HK-2 (cell line): ENCODE measurements around the gene SERPINE2.

Experiments used
- DNase-seq: peaks from one replicate; pipeline ENCODE4 v3.0.0-alpha.2; 2018; ENCODE audit not compliant: unreplicated experiment

Gene SERPINE2, protein sequence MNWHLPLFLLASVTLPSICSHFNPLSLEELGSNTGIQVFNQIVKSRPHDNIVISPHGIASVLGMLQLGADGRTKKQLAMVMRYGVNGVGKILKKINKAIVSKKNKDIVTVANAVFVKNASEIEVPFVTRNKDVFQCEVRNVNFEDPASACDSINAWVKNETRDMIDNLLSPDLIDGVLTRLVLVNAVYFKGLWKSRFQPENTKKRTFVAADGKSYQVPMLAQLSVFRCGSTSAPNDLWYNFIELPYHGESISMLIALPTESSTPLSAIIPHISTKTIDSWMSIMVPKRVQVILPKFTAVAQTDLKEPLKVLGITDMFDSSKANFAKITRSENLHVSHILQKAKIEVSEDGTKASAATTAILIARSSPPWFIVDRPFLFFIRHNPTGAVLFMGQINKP

DNA sequence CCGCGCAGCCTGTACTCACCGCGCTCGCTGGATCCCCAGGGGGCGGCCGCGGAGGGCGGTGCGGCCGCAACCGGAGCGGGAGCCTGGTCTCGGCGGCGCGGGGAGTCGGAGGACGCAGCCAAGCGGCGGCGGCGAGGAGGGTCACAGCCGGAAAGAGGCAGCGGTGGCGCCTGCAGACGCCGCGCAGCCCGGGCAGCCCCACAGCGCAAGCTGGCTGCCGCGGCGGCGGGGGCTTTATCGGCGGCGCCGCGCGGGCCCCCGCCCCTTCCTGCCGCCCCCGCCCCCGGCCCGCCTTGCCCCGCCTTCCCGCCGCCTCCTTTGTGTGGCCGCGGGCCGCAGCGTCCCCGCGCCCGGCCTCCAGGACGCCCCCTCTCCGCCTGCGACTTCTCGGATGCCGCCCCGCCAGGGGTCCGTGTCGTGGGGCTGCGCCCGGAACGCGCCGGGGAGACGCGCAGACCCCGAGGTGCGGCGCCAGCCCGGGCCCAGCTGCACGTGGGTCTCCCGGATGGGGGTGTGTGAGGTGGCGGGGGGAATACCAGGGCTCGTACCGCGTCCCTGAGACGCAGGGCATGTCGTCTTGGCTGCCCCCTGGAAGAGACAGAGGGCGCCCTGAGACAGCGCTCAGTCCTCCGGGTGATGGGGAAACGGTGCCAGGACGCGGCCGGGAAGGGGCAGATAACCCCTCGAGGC, at the start of gene SERPINE2:
Gene SERPINE2 (minus strand): TSS at position 207 of the 690 bp plus-strand sequence. CDS start 37,386 bp downstream, outside the sequence.
- peak; percentile 68 for DNase-seq

DNA sequence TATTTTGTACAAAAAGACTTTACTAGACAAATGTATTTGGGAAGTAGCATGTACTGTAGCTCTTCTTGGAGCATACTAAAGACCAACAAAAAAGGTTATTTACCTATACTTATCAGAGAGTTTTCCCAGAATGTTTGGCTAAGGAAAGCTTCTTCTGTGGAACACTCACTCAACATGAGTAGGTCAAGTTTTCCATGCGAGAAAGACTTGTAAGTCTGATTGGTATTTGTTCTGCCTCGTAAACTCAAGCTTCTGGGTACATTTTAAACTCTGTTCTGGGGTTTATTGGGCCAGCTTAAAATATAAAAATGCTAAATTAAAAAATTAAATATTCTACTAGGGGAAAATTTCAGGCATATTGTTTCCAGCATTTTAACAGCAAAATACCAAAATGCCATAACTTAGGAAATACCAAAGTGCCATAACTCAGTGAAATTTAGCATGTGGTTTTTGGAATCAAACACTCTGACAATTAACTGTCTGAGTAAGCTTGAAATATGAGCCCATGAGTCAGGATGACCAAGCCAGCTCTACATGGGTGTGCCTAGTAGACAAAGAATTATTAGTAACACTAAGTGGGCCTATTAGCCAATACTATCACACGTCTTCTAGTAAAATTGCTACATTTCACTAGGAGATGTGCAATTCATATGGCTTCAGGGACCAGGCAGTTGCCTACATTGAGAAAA, 47.3 kb upstream of the SERPINE2 start:
- no peak for DNase-seq

DNA sequence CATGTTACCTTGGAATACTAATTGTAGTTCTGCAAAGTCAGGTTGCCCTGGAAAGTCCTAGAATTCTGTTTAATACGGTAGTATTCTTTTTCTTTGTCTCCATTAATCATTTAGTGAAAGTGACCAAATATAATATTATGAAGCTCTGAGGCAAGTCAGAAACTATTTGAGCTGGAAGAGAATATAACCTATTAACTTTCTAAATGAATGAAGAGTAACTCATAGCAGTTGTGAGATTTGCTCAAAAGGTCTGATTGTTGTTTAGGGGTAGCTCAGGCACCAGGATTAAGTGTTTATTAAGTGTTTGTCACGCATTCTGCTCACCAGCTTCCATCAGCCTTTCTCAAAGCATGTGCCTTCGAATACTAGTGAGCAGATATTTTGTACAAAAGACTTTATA, 46.7 kb upstream of the SERPINE2 start:
- no peak for DNase-seq

DNA sequence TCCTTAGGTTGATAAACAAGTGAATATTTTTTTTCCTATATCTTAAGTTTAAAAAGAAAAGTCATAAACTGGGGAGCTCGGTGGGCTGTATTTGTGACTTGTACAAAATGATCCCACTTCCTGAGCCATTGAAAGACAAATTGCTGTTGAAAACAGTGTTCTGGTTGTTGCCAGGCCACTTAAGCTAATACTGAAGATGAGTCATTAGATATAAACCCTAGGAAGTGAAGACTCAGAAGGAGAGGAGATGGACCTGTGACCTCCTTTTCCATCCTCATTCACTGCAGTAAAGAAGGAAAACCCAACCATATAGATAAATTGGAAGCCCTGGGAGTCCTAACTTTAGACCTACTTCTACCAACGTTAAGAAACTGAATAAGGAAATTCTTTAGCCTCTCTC, 46.2 kb upstream of the SERPINE2 start:
- no peak for DNase-seq

DNA sequence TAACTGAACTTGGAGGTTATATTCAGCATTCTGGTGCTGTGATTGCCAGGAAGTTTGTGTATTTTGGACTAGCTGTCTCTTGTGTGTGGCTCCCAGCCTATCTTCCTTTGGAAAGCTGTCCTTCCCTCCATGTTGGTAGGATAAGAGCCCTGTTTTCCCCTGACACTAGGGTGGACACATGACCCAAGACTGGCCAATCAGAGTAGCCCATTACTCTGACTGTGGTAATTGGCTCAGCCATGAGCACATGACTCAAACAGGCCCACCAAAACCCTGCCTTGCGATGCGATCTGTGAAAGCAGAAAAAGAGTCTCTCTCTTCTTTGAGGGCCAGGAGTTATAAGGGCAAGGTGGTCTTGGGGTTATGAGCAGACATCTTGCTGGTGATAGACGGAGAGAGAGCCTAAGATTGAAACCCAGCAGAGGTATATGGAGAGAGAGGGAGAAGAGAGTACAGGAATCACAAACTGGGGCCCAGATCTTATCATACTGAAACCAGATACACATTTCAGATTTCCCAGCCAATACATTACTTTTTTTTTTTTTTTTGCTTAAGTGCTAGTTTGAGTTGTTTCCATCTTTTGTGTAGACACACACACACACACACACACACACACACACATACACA, 45.3 kb upstream of the SERPINE2 start:
- DNase-seq: no peak

DNA sequence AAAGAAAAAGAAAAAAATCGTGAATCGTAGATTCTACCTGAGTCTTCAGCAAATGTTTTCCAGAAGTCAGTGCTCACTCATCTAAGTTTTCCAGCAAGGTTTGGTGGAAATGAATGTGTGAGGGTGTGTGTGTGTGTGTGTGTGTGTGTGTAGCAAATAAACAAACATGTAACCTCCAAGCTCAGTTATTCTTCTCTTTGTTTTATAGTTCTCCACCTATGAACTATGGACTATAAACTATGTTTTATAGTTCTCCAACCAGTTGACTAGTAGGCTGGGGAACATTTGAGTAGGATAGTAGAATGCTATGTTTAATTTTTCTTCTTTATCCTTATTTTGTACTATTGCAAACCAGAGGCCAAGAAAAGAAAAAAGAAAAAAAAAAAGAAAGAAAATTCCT, 44.6 kb upstream of the SERPINE2 start:
- no peak for DNase-seq

DNA sequence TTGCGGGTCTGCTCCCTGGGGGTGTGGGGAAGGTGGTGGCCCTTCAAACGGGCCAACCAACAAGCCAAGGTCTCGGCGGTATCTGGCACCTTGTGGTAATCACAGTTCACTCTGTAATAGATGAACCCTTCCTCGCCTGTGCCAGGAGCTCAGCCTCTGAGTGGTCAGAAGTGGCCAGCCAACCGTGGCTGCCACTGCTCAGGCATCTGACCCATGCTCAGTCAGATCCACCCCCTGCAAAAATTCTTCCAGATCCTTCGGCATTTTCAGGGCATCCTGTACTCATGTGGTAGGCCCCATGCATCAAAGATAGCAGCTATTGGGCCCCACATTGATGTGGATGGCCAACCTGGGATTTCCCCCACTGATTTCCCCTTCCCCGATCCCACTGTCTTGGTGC, 39.6 kb upstream of the SERPINE2 start:
- no peak for DNase-seq

DNA sequence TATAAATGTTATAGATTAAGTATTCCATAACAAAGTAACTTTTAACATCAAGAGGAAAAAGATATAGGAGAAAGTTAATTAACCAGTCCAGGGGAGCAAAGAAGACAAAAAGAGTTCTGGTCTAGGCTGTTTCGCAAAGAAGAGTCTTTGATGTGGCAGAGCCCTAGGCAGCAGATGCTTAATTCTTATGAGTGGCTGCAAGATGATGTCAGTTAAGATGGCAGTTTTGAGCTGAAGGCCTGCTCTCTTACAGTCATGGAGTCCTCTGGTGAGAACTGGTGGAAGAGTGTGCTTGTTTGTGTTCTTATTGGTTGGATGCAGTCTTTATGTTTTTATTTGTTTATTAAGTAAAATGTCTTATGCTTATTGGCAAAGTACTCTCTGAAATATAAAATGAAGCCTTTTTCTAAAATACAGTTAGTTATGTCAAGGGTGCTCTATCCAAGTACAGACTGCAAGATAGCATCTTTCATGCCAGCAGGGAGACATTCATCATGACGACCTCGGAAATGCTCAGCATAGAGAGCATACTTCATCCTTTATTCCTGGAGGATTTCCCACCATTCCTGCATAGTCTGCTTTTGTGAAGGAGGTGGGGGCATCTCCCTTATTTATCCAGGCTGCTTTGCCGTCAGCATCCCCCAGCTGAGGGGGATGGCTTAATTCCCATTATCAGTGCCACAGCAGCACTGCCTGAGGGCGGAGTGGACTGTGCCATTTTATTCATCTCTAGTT, 38.9 kb upstream of the SERPINE2 start:
- no peak for DNase-seq

DNA sequence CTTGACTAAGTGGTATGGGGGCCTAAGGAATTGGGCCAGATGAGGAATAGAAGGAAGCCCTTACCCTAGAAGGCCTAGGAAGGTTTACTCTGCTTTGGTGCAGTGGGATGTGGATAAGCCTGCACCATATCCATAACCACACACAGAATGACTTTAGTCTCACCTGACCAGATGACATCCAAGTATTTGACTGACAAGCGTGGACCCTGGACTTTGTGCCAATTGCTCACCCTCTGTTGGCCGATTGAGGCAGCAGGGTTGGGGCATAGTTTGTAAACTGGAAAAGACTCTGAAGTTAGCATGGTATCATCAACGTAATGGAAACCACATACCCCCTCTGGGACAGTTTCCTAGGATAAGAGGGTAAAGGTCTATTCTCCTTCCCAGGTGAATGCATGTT, 36.5 kb upstream of the SERPINE2 start:
- DNase-seq: no peak

DNA sequence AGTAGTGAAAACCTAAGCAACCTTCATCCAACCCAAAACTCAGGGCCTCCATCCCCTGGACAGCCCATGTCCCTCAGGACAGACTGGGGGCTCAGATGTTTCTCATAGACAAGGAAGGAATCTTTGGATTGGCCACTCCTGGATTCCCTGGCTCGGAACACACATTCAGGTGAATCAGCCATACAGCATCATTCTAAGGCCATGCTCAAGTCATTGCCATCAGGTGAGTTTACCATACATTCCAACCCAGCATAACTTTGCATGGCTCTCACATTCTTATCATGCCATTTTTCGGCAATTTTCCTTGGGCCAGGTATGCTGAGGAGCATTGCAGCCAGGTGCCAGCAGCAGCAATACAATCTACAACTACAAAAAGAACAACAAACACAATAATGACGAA, 34.6 kb upstream of the SERPINE2 start:
- no peak for DNase-seq

DNA sequence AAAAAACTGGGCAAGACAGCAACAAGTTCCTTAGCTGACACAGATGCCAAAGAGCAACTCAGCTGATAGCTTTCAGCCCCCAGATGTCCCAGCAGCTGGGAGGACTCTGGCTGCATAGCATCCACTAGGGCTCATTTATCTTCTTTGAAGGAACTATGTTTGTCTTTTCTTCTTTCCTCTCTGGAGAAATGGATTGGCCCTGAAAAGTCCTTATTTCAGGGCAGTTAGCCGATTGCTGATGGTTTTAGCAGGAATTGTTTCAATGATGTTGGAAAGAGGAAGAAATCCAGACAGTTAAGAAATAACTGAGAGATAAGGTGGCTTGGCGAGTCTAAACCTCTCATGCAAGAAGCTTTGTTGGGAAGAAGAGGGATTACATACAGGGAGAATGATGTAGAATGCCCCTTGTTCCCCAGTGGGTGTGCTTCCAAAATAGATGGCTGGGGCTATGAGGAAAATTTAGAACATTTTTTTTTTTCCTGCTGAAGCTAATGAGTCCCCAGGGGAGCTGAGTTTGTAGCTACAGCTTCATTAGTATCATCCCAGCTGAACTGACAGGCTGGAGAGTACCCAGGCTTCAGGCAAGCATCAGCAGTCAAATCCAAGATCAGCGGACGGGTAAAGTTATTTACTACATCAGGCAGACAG, 33.6 kb upstream of the SERPINE2 start:
- DNase-seq: no peak

DNA sequence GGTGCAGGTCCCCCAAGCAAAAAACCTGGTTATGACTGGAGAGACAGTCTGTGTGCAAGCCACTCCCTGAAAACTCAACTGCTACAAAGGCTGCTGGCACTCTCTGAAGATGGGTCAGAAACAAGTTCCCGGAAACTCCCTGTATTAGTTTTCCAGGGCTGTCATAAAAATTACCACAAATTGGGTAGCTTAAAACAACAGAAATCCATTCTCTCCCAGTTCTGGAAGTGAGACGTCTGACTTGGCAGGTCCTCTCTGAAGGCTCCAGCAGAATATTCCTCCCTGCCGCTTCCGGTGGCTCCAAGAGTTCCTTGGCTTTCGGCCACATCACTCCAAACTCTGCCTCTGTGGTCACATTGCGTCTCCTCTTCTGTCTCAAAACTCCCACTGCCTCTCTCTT, 30.1 kb upstream of the SERPINE2 start:
- no peak for DNase-seq

DNA sequence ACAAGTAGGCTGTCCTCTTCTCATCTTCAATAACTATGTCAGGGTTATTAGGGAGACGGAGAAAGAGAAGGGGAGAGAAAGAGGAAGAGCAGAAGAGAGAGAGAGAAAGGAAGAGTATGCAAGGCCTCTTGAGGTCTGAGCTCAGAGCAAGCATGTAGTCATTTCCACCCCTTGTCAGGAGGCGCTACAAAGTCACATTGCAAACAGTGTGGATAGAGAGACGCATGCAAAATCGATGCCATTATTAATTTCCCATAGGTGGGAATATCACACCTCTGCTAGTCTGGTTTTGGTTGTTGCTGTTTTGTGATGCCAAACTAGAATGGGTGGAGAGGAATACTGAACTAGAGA, 24.2 kb upstream of the SERPINE2 start:
- DNase-seq: no peak

DNA sequence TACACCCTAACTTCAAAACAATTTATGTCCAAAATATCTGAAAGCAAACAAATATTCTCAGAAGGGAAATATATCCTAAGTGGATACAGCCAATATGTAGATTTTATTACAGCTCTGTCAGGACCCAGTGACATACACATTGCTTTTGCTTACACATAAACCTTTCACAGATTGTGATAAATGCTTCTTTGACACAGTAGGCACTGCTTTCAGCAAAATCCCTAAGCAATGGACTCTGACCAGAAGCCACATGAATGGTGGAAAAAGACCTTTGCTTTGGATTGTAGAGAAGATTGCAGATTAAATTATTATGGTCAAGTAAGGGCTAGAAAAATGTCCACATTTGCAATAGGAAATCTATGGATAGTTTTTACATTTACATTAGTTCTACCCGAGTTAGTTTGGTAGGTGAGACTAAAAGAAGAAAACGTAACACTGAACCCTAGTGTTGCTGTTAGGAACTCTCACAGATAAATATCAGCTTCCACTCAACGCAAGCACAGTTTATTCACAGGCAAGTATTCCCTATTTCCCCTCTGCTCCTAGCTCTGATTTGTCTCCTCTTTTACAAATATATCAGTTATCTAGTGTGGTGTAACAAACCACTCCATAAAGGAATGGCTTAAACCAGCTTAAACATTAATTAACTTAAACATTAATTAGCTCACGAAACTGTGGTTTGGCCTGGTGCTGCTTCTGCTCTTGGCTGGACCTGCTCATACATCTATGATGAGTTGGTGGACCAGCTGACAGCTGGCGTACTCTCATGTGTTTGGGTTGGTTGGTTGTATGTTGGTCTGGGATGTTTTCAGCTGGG, 23.6 kb upstream of the SERPINE2 start:
- peak; percentile 32 for DNase-seq

DNA sequence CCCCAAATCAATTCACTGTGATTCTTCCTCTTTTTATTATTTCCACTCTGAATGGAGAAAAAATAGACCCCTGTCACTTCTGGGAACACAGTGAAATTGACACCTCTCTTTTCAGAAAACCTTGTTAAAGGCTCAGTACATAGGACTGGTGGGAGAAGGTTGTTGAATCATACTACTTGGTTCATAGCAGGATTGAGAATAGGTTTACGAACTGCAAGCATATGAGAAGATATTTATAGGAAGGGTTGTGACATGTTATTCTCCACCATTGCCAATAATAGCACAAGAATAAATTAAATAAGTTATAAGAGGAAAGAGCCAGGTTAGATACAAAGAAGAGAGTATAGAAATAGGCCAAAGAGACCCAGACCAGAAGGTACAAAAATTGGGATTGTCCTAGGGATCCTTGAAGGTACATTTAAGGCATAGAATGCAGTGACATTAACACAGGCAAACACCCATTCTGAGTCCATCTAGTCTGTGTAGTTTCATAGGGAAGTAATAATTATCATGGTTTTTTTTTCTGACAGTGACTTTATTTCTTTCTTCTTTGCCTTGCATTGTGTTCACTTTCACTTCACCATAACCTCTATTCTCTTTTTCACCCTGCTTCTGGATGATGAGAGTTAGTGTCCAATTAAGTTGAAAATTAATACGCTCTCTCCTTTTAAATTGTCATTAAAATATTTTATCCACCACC, 21.8 kb upstream of the SERPINE2 start:
- no peak for DNase-seq

DNA sequence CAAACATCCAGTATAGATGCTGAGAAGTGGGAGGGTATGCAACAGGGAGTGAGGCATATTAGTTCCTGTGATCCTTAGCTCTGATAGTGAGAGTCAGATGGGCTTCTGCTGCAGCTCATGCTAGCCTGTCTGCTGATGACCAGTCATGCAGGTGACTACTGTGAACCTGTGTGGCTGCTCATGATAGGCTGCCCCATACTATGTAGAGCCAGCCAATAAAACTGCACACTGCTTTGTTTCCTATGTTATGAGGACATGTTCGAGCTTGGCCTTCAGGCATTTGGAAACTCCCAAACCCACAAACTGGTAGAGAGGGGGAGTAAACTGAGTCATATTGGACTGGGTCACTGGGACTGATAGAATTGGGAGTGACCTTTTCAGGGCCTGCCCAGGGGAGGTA, 20.1 kb upstream of the SERPINE2 start:
- no peak for DNase-seq

DNA sequence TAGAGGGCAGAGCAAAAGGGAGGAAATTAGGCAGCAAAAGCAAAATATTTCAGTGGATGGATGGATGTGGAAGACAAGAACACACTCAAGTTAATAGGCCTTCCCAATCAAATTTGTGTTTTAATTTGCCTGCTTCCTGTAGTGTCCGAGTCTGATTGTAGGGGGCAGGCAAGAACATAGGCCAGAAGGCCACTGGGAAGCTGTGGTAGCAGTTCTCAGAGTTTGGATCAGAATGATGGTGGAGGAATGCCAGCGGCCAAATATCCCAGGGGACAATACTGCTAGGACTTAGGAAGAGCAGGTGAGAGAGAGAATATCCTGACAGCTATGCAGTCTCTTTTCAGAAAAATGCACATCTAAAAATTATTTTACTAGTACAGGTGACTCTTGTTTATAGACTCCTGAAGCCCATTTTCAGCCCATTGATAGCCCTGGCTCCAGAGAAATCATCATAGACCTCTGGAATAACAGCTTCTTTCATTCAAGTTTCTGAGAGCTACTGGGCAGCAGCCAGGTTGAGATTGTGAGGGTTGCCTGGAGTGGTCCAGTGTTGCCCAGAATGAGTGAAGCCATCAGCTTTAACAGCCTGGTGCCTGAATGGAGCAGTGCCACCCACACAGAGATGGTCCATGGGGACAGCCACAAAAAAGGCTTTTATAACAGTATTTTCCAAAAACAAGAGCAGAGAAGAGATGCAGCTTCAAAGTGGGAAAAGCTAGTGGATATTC, 19.1 kb upstream of the SERPINE2 start:
- DNase-seq: no peak

DNA sequence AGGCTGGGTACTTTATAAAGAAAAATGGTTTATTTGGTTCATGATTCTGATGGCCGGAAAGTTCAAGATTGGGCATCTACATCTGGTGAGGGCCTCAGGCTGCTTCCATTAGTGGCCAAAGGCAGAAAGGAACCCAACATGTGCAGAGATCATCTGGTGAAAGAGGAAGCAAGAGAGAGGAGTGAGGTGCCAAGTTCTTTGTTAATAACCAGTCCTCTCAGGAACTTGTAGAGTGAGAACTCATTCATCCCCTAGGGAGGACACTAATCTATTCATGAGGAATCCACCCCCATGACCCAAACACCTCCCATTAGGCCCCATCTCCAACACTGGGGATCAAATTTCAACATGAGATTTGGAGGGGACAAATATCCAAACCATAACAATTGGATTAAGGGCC, 17.8 kb upstream of the SERPINE2 start:
- no peak for DNase-seq

DNA sequence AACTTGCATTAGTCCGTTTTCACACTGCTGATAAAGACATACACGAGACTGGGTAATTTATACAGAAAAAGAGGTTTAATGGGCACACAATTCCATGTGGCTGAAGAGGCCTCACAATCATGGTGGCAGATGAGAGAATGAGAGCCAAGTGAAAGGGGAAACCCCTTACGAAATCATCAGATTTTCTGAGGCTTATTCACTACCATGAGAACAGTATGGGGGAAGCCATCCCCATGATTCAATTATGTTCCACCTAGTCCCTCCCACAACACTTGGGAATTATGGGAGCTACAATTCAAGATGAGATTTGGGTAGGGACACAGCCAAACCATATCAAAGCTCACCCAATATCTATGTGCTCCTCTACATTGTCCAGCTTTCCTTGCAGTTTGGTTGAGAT, 16.0 kb upstream of the SERPINE2 start:
- no peak for DNase-seq
